HCT116 (cell line): ENCODE data around the gene ETAA1. TPM values are rescaled to one million over a fixed set of nuclear protein-coding genes. Genes with fewer than 3 reads are reported as not detected.

Source experiments
- ATAC-seq: fragments of 200-7000 bp; cut with Tn5 transposase; 2 replicates; pipeline ENCODE4 v1.9.1; 2020; ENCODE audit warnings: mild to moderate bottlenecking, moderate library complexity
- BruUV-seq: library from RNA; stranded (reverse); fragments of 400-500 nt; replicated peaks from 2 replicates; lab custom pipeline; 2021; lab: Mats Ljungman, UMichigan
- CTCF ChIA-PET: fragments of 300-600 bp; sonication (Branson Sonifier 250); formaldehyde crosslinking; loops from one replicate; lab custom pipeline; 2021; ENCODE audit warnings: antibody characterized with exemption; lab: Charles Lee
- POLR2A ChIA-PET: fragments of 300-600, 350-600 bp; sonication (Branson Sonifier 250); formaldehyde crosslinking; loops from one replicate; lab custom pipeline; 2021; ENCODE audit warnings: antibody characterized with exemption; lab: Charles Lee
- RAD21 ChIA-PET, 2 experiments: fragments of 300-600 bp; sonication (Branson Sonifier 250); formaldehyde crosslinking; loops; one replicate each; lab custom pipeline; 2023; ENCODE audit warnings: low total read pairs in 2 of 2; ENCODE audit not compliant: uncharacterized antibody in 2 of 2, unreplicated experiment in 2 of 2, low non-redundant PET in 1 of 2; lab: Charles Lee
- DNase-seq: peaks from one replicate; pipeline ENCODE4 v3.0.0-alpha.2; 2010; ENCODE audit warnings: low read depth, low spot score
- H2AFZ ChIP-seq: fragments of 200-600 bp; shearing (Covaris generic), sonication (generic); 2 replicates; pipeline ENCODE4 v1.6.1; 2017; ENCODE audit warnings: low read depth, mixed run types, mixed read lengths, antibody characterized with exemption, low read length; ENCODE audit not compliant: poor library complexity, severe bottlenecking
- H3K27ac ChIP-seq: 2 replicates; pipeline ENCODE4 v1.5.1; 2012; ENCODE audit warnings: low read depth, low read length
- H3K27me3 ChIP-seq: fragments of 200-600 bp; sonication (generic); 2 replicates; pipeline ENCODE4 v1.6.1; 2016; ENCODE audit warnings: mixed run types, low read length, mixed read lengths; ENCODE audit not compliant: insufficient read depth
- H3K36me3 ChIP-seq, 2 experiments: fragments of 200-500 bp in 1 of 2; fragments of 200-600 bp in 1 of 2; sonication (Bioruptor generic) in 1 of 2; sonication (generic) in 1 of 2; 2 replicates each; pipeline versions ENCODE4 v1.5.1 to v1.6.1; 2014 to 2016; ENCODE audit warnings: low read length in 2 of 2, inconsistent platforms in 1 of 2, mixed read lengths in 1 of 2, mixed run types in 1 of 2; ENCODE audit not compliant: insufficient read depth in 2 of 2, control insufficient read depth in 1 of 2
- H3K4me1 ChIP-seq, 2 experiments: fragments of 200-600 bp in 1 of 2; sonication (generic) in 1 of 2; 2 replicates each; pipeline versions ENCODE4 v1.5.1 to v1.6.1; 2012 to 2017; ENCODE audit warnings: low read length in 2 of 2, inconsistent platforms in 1 of 2, mild to moderate bottlenecking in 1 of 2, mixed read lengths in 1 of 2, mixed run types in 1 of 2, moderate library complexity in 1 of 2; ENCODE audit not compliant: insufficient read depth in 2 of 2, control insufficient read depth in 1 of 2
- H3K4me2 ChIP-seq: fragments of 200-600 bp; sonication (generic); 2 replicates; pipeline ENCODE4 v1.6.1; 2017; ENCODE audit warnings: mixed run types, low read length, mixed read lengths
- H3K4me3 ChIP-seq, 2 experiments: fragments of 200-600 bp in 1 of 2; sonication (generic) in 1 of 2; replicated peaks in 1 of 2; 2 replicates each; pipeline ENCODE4 v1.5.1; 2011 to 2016; ENCODE audit warnings: low read length in 2 of 2, control low read depth in 1 of 2, low read depth in 1 of 2, mild to moderate bottlenecking in 1 of 2, mixed read lengths in 1 of 2, mixed run types in 1 of 2
- H3K79me2 ChIP-seq: fragments of 200-600 bp; sonication (generic); 2 replicates; pipeline ENCODE4 v1.6.1; 2017; ENCODE audit warnings: mild to moderate bottlenecking, mixed run types, low read length, moderate library complexity, mixed read lengths; ENCODE audit not compliant: insufficient read depth
- H3K9ac ChIP-seq: fragments of 200-600 bp; sonication (generic); 2 replicates; pipeline ENCODE4 v1.6.1; 2016; ENCODE audit warnings: low read length, mixed read lengths
- H3K9me2 ChIP-seq: fragments of 200-600 bp; sonication (generic), shearing (Covaris generic); 2 replicates; pipeline ENCODE4 v1.6.1; 2017; ENCODE audit warnings: mixed run types, mild to moderate bottlenecking, moderate library complexity; ENCODE audit not compliant: insufficient read depth
- H3K9me3 ChIP-seq, 2 experiments: fragments of 200-500 bp in 1 of 2; fragments of 200-600 bp in 1 of 2; sonication (Bioruptor generic) in 1 of 2; sonication (generic) in 1 of 2; 2 replicates each; pipeline ENCODE4 v1.6.1; 2014 to 2017; ENCODE audit warnings: low read length in 2 of 2, mixed read lengths in 2 of 2, inconsistent platforms in 1 of 2, low read depth in 1 of 2, mild to moderate bottlenecking in 1 of 2, mixed run types in 1 of 2, moderate library complexity in 1 of 2; ENCODE audit not compliant: control insufficient read depth in 1 of 2, insufficient read depth in 1 of 2
- H4K20me1 ChIP-seq: fragments of 200-600 bp; sonication (generic), shearing (Covaris generic); 2 replicates; pipeline ENCODE4 v1.6.1; 2017; ENCODE audit warnings: mixed run types, mild to moderate bottlenecking, moderate library complexity; ENCODE audit not compliant: insufficient read depth
- EGR1 ChIP-seq: IDR thresholded peaks from 2 replicates; pipeline ENCODE4 v1.6.1; 2012; ENCODE audit warnings: low read depth
- ELF1 ChIP-seq: IDR thresholded peaks from 2 replicates; pipeline ENCODE4 v1.6.1; 2012; ENCODE audit warnings: low read depth, borderline replicate concordance
- JUND ChIP-seq: IDR thresholded peaks from 2 replicates; pipeline ENCODE4 v1.6.1; 2012
- POLR2A ChIP-seq: IDR thresholded peaks from 2 replicates; pipeline ENCODE4 v1.7.0; 2011; ENCODE audit warnings: borderline replicate concordance; ENCODE audit not compliant: insufficient read depth, insufficient read length; ENCODE audit errors: extremely low read depth
- SRF ChIP-seq: IDR thresholded peaks from 2 replicates; pipeline ENCODE4 v1.6.1; 2012; ENCODE audit warnings: low read depth
- ZFX ChIP-seq: fragments of 450-650 bp; IDR thresholded peaks from 2 replicates; pipeline ENCODE4 v1.6.1; 2017
- ZNF274 ChIP-seq: fragments of 200-500 bp; sonication (Bioruptor generic); IDR thresholded peaks from 2 replicates; pipeline ENCODE4 v1.6.1; 2014; ENCODE audit warnings: mild to moderate bottlenecking, low read depth, low read length, inconsistent platforms
- intact Hi-C: fragments of 100-400 bp; cut with micrococcal nuclease; formaldehyde crosslinking; loops from 2 replicates; pipeline ENCODE4 v1.10.0; 2022
- total RNA-seq: library from RNA; stranded (reverse); gene quantifications from one replicate; pipeline ENCODE4 v1.2.1, GENCODE V29; 2021; ENCODE audit not compliant: unreplicated experiment
- TF ChIP-seq, protein P1 (sequence below), 3 experiments: fragments of 200-600 bp in 1 of 3; sonication (generic) in 1 of 3; IDR thresholded peaks in 2 of 3; conservative IDR thresholded peaks in 1 of 3; 2 replicates each; pipeline ENCODE4 v1.5.1; 2012 to 2017; ENCODE audit warnings: low read depth in 2 of 3, low read length in 2 of 3, antibody characterized with exemption in 1 of 3, borderline replicate concordance in 1 of 3, control low read depth in 1 of 3, mild to moderate bottlenecking in 1 of 3, mixed read lengths in 1 of 3, mixed run types in 1 of 3, moderate library complexity in 1 of 3; ENCODE audit not compliant: insufficient read depth in 1 of 3
- TF ChIP-seq, protein P2 (sequence below): IDR thresholded peaks from 2 replicates; pipeline ENCODE4 v1.6.1; 2011; ENCODE audit warnings: mild to moderate bottlenecking, low read length, moderate library complexity; ENCODE audit not compliant: insufficient replicate concordance; ENCODE audit errors: extremely low read depth

The ETAA1 gene
- total RNA-seq, 1 experiment from 2014 or later = 9.6 TPM

DNA sequence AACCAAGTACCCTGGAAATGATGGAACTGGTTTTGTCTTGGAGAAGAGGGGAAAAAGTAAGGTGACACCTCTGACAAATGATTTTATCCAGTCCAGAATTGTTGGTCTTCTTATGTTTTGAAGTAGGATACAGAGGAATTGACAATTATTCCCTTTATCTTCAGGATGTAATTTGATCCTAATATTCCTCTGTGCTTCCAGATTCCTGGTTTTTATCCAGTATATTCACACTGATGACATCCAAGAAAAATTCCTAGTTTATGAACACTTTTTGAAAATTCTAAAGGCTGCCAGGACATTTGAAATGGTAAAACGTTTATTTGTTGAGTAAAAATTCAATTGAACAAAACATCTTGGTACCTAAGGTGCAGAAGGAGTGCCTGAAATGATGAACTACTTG lies 22.2 kb upstream of the ETAA1 start:
- no peak overlapping the region for H2AFZ ChIP-seq
- RAD21 ChIA-PET = no interaction called here
- no peak overlapping the region for H3K4me3 ChIP-seq
- no peak overlapping the region for H3K9ac ChIP-seq
- H3K9me3 ChIP-seq = no peaks in the 10 kb centered on the region
- intact Hi-C loops = no loop called here
- no peaks in the 10 kb centered on the region for H3K36me3 ChIP-seq
- no peak for DNase-seq
- H3K4me2 ChIP-seq = no peak overlapping the region
- TF ChIP-seq, protein P1, sequence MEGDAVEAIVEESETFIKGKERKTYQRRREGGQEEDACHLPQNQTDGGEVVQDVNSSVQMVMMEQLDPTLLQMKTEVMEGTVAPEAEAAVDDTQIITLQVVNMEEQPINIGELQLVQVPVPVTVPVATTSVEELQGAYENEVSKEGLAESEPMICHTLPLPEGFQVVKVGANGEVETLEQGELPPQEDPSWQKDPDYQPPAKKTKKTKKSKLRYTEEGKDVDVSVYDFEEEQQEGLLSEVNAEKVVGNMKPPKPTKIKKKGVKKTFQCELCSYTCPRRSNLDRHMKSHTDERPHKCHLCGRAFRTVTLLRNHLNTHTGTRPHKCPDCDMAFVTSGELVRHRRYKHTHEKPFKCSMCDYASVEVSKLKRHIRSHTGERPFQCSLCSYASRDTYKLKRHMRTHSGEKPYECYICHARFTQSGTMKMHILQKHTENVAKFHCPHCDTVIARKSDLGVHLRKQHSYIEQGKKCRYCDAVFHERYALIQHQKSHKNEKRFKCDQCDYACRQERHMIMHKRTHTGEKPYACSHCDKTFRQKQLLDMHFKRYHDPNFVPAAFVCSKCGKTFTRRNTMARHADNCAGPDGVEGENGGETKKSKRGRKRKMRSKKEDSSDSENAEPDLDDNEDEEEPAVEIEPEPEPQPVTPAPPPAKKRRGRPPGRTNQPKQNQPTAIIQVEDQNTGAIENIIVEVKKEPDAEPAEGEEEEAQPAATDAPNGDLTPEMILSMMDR (IDR thresholded peaks at IDR 0.05 in 2 of 3, conservative IDR thresholded peaks at IDR 0.05 in 1 of 3; ENCODE audit: borderline replicate concordance in 1 of 3, insufficient read depth in 1 of 3, low read depth in 2 of 3, low read length in 2 of 3) = no peak
- TF ChIP-seq ZFX (no peak), ELF1 (no peak), SRF (no peak), ZNF274 (no peak), POLR2A (no peak), EGR1 (no peak), JUND (no peak)
- TF ChIP-seq, protein P2, sequence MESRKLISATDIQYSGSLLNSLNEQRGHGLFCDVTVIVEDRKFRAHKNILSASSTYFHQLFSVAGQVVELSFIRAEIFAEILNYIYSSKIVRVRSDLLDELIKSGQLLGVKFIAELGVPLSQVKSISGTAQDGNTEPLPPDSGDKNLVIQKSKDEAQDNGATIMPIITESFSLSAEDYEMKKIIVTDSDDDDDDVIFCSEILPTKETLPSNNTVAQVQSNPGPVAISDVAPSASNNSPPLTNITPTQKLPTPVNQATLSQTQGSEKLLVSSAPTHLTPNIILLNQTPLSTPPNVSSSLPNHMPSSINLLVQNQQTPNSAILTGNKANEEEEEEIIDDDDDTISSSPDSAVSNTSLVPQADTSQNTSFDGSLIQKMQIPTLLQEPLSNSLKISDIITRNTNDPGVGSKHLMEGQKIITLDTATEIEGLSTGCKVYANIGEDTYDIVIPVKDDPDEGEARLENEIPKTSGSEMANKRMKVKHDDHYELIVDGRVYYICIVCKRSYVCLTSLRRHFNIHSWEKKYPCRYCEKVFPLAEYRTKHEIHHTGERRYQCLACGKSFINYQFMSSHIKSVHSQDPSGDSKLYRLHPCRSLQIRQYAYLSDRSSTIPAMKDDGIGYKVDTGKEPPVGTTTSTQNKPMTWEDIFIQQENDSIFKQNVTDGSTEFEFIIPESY = no peak
- TF ChIP-seq, all 23 proteins: peak for 0
- no peaks in the 10 kb centered on the region for H3K9me2 ChIP-seq
- ChIA-PET POLR2A (no interaction called here), CTCF (no interaction called here)
- H3K27ac ChIP-seq = no peak overlapping the region
- H3K27me3 ChIP-seq = no peaks in the 10 kb centered on the region
- no TSS peak for BruUV-seq
- no peaks in the 10 kb centered on the region for H3K79me2 ChIP-seq
- no peaks in the 10 kb centered on the region for H3K4me1 ChIP-seq
- H4K20me1 ChIP-seq = no peaks in the 10 kb centered on the region
- no peak for ATAC-seq
